Kidney tubule cell (primary cell): ENCODE measurements around the gene MATK.

Source experiments
- DNase-seq: peaks from one replicate; pipeline ENCODE4 v3.0.0-alpha.2; 2018; ENCODE audit warnings: low spot score

The MATK gene

DNA sequence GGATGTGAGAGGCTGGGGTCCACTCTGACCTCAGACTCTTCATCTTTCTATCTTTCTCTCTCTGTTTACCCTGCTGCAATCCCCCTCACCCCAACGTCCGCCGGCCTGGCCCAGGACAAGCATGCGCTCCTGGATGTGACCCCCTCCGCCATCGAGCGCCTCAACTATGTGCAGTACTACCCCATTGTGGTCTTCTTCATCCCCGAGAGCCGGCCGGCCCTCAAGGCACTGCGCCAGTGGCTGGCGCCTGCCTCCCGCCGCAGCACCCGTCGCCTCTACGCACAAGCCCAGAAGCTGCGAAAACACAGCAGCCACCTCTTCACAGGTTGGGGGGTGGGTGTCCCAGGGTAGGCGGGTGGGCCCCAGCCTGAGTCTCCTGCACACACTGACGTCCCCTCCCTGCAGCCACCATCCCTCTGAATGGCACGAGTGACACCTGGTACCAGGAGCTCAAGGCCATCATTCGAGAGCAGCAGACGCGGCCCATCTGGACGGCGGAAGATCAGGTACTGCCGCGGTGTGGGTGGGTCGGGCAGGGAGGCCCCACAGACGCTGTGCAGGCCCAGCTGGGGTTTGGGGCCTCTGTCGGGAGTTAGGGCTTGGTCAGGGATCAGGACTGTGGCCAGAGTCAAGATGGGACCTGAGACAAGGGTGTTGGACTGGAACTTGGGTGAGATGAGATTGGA, 39.7 kb downstream of the MATK start:
- DNase-seq = no peak

DNA sequence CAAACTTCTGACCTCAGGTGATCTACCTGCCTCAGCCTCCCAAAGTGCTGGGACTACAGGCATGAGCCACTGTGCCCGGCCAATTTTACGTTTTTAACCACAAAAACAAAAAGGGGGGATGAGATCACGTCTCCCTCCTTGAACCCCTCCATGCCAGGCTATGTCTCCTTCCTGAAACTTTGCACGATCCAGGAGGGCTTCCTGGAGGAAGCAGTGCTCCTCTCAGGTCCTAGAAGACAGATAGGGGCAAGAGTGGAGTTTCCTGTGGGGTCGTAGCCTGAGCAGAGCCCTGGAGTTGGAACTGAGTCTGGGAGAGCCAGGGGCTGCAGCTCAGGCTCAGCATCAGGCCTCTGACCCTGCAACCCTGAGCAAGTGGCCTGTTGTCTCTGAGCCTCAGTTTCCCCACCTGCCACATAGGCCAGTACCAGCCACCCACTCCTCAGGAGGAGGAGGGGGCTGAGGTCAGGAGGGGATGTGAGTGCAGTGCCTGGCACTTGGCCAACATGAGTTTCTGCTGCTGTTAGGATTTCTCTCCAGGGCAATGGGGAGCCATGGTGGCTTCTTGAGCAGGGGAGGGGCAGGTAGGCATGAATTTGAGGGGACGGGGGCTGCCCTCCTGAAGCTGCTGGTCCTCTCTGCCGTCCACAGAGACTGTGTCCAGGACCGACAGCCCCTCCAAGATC, 40.7 kb downstream of the MATK start:
- DNase-seq = no peak

- no peak for DNase-seq
Measured at GRCh38 chr19:3743486-3743885, 42.7 kb downstream of the MATK start.

- no peak for DNase-seq
Measured at GRCh38 chr19:3740431-3740830, 45.8 kb downstream of the MATK start.

DNA sequence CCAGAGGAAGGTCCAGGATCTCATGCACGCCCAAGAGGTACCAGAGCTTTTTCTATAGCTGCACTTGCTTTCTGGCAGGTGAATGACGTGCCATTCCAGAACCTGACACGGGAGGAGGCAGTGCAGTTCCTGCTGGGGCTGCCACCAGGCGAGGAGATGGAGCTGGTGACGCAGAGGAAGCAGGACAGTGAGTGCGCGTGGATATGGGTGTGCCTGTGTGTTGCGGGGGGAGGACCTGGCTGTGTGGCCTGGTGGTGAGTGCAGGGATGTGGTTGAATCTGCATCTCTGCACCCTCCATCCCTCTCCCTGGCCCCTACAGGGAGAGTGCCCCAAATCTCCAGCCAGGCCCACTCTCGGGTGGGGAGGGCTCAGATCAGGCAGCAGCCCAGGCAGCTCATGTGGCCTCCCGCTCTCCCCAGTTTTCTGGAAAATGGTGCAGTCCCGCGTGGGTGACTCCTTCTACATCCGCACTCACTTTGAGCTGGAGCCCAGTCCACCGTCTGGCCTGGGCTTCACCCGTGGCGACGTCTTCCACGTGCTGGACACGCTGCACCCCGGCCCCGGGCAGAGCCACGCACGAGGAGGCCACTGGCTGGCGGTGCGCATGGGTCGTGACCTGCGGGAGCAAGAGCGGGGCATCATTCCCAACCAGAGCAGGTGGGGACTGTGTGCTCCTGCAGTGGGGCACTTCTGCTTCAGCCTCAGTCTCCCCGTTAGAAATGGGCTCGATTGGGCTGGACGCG, 47.5 kb downstream of the MATK start:
- DNase-seq = no peak

GRCh38 chr19:3737487-3738205, 48.5 kb downstream of the MATK start:
- no peak for DNase-seq

DNA sequence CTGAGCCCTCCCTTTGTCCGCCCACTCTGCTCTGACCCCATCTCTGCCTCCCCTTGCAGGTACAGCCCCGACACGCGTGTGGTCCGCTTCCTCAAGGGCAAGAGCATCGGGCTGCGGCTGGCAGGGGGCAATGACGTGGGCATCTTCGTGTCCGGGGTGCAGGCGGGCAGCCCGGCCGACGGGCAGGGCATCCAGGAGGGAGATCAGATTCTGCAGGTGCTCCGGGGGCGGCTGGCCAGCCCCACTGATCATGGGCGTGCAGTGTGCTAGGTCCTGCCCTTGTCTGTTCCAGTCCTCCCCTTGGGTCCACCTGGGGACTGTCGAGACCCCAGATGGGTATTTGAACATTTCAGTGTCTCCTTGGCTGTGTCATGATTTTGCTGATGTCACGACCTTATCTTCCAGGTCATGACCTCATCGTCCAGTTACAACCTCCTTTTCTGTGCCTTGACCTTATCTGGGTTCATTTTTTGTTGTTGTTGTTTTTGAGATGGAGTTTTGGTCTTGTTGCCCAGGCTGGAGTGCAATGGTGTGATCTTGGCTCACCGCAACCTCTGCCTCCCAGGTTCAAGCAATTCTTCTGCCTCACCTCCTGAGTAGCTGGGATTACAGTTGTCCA, 50.0 kb downstream of the MATK start:
- DNase-seq = no peak

DNA sequence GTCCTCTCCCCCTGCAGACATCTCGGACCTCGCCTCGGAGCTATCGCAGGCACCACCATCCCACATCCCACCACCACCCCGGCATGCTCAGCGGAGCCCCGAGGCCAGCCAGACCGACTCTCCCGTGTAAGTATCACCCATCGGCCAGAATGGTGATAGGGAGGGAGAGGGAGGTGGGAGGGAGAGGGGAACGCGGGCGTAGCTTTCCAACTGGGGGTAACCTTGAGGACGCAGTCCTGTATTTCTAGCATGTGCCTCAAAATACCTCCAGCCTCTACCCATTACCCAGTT, 51.9 kb downstream of the MATK start:
- DNase-seq = no peak

GRCh38 chr19:3733549-3734309, 52.5 kb downstream of the MATK start:
- no peak for DNase-seq

GRCh38 chr19:3732108-3732507, 54.1 kb downstream of the MATK start:
- no peak for DNase-seq

- DNase-seq = no peak
Measured at GRCh38 chr19:3730457-3730958, 55.7 kb downstream of the MATK start.
